ENCODE measurements around the gene EPG5. TPM values are rescaled to one million over a fixed set of nuclear protein-coding genes. Genes with fewer than 3 reads are reported as not detected.

EPG5 gene
- total RNA-seq, 1 experiment from 2014 or later: 4.0 TPM

DNA sequence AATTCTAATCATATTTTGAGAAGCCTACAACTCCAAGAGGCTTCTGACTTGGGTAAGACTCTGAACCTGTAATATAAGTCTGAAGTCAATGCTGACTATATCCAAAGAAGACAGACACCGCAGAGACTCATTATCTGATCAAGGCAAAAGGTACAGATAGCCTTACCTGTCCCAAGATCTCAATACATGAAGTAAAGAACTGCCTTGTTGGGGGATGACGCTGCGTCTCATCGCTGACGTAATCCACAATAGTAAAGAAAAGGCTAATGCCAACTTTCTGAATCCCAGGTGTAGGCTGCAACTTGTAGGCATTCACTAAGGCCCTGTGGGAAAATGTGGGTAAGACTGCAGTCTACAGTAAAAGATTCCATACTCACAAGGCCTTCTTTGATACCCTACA is 79.5 kb downstream of the EPG5 start:
- DNase-seq (ENCODE audit: low read depth): no peak
- in situ Hi-C loops (cut with HindIII; ENCODE audit: low pct_unique_long_range_greater_than_20kb, low sequenced_read_pairs): no loop called here

DNA sequence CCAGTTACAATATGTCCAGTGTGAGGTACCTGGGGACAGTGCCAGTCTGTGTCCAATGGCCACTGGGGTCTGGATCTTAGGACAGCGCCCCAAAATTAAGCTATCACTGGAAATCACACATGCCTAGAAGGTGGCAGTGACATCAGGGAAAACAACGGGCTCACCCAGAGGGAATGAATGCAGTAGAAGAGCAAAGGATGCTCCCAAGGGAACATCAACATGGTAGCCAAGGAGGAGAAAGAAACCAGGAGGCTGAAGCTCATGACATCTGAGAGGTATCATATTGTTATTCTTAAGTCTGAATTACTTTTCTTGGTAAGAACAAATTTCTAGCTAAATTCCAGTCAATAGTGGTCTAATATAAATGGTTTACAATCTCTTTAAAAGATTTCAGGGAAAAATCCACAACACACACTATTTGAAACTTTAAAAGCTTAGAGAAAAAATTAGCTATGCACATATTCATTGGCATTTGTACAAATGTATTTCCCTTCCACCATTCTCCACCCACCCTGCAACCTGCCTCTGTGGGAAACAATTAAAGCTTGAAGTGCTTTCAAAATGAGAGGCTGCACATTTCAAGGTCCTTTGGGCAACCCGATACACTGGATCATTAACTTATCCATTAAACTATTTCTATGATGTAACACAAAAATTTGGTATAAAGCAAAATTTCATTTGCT is 86.1 kb downstream of the EPG5 start:
- in situ Hi-C loops (cut with HindIII; ENCODE audit: low pct_unique_long_range_greater_than_20kb, low sequenced_read_pairs): no loop called here
- no peak for DNase-seq (ENCODE audit: low read depth)

DNA sequence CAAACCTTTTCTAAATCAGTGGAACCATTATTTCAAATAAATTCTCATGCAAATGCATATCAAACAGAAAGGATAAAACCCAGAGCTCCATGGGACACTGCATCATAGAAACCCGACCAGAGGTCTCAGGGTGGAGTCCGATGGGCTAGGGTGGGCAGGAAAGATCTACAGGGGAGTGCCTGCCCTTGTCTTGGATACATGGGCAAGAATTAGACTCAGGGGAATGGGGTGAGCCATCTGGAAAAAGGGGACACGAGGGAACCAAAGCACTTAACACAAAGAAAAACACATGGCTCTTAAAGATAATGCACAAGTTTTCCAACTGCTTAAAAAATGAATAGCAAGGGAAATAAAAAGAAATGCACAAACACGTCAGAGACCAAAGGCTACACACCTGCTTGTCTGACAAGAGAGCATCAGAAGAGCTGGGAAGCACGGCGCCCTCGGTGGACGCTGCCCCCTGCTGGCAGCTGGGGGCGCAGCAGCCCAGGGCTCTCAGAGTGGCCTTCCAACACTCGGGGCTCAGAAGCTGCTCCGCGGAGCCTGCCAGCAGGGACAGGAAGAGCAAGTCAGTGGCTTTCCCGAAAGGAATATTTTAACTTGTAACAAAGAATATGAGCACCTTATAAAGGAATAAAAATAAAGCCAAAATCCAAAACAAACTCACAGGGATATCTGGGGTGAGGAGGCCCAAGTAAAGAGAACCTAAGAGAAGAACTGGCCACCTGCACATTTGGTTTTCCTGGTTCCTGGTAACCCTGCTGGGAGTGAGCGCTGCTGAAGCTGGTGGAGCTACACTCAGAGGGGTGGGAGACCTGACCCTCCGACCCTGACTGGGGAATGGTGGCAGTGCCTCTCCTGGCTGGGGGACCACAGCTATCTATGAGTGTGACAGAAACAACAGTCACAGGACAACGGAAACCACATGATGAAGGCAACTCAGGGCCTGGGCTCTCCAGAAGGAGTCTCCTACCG is 87.2 kb downstream of the EPG5 start:
- DNase-seq (ENCODE audit: low read depth): peak; percentile 36
- in situ Hi-C loops (cut with HindIII; ENCODE audit: low pct_unique_long_range_greater_than_20kb, low sequenced_read_pairs): no loop called here

DNA sequence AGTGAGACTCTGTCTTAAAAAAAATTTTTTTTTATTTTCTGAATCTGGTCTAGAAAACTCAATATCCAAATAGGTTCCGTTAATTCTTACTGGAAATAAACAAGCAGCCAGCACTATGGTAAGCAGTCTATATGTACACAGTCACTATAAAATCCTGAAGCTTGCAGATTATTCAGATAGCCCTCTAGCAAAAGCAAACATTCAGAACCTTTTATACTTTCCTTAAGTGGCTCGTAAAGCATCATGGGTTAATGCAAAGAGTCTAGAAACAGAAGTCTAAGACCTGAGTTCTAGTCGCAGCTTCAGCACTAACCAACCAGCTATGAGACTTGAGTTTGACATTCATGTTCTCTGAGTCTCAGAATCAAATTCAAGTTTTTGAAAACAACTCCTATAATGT is 89.7 kb downstream of the EPG5 start:
- DNase-seq (ENCODE audit: low read depth): no peak
- in situ Hi-C loops (cut with HindIII; ENCODE audit: low pct_unique_long_range_greater_than_20kb, low sequenced_read_pairs): no loop called here

DNA sequence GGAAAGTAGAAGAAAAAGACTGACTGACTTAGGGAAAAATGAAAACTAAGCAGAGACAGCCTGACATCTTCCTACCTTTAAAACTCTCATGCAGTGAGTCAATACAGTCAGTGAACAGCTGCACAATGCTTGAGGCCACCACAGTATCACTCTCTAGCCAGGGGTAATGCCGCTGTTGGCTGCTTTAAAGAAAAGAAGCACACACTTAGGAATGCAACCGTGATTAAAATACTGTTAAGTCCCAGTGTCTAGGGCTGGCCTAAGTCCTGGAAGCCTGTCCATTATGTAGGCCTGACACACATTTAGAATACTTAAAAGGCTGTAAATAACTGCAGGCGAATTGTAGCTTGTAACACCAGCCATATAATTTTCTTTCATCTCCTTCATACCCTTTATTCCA is 91.0 kb downstream of the EPG5 start:
- in situ Hi-C loops (cut with HindIII; ENCODE audit: low pct_unique_long_range_greater_than_20kb, low sequenced_read_pairs): no loop called here
- no peak for DNase-seq (ENCODE audit: low read depth)

DNA sequence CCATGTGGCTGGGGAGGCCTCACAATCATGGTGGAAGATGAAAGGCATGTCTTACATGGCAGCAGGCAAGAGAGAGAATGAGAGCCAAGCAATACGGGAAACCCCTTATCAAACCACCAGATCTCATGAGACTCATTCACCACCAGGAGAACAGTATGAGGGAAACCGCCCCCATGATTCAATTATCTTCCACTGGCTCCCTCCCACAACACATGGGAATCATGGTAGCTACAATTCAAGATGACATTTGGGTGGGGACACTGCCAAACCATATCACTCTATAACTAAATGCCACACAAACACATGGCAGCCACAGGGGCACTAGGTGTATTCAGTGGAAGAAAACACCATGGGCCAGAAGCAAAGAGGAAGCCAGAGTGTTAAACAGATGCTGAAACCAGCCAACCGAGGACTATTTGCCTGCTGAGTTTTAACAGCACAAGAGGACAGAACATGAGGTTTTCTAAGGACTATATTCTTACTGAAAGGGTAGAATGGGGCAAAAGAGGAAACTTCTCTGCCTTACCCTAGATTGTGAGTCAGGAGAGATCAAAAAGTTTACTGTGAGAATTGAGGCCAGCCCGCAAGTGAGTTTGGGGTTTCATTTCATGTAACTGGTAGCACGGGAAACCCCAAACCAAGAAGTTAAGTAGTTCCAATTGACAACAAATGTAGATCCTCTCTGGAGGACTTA is 92.5 kb downstream of the EPG5 start:
- in situ Hi-C loops (cut with HindIII; ENCODE audit: low pct_unique_long_range_greater_than_20kb, low sequenced_read_pairs): no loop called here
- DNase-seq (ENCODE audit: low read depth): no peak

DNA sequence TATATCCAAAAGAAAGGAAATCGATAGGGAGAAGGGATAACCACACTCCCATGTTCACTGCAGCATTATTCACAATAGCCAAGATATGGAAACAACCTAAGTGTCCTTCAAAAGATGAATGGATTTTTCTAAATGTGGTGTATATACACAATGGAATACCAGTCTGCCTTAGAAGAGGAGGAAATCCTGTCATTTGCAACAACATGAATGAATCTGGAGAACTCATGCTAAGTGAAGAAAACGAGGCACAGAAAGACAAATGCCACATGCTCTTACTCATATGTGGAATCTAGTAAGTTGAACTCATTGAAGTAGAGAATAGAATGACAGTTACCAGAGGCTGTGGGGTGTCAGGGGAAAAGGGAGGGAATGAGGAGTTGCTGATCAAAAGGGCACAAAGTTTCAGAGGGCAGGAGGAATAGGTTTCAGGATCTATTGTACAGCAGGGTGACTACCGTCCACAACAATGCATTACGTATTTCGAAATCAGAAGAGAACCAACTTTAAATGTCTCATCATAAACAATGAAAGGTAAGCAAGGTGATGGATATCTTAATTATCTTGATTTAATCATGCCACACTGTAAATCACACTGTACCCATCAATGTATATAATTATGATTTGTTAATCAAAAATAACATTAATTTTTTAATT is 95.6 kb downstream of the EPG5 start:
- in situ Hi-C loops (cut with HindIII; ENCODE audit: low pct_unique_long_range_greater_than_20kb, low sequenced_read_pairs): no loop called here
- no peak for DNase-seq (ENCODE audit: low read depth)

DNA sequence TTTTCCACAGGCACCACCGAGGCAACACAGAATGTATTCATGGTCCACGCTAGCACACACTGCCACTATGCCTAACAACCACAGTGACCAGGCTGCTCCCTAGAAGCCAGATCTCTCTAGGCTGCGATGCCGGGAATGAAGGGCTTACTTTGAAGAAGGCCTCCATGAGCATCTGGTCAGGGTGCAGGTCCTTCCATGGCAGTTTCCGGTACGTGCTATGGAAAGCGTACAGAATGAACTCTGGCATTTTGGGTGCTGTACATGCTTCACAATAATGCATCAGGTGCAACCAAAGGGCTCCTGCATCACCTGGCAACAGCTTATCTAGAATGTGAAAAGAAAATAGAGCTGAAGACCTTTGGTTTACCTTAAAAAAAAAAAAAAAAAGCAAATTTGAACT is 96.7 kb downstream of the EPG5 start:
- in situ Hi-C loops (cut with HindIII; ENCODE audit: low pct_unique_long_range_greater_than_20kb, low sequenced_read_pairs): no loop called here
- no peak for DNase-seq (ENCODE audit: low read depth)

DNA sequence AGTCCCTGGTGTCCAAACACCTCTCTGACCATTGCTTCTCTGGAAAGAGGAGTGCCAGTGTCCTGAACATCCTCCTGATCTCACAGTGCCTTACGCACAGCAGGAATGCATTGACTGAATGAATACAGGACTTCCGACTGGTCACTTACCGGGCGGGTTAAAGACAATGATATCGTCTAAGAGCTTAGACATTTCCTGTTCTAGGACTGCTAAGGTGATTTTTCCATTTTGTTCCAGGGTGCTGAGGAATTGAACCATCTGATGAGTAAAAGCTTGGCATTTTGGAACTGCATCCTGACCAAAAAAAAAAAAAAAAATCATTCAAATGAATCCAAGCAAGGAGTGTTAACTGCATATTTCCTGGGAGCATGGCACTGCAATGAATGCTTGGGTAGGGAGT is 101.7 kb downstream of the EPG5 start:
- in situ Hi-C loops (cut with HindIII; ENCODE audit: low pct_unique_long_range_greater_than_20kb, low sequenced_read_pairs): no loop called here
- DNase-seq (ENCODE audit: low read depth): no peak

DNA sequence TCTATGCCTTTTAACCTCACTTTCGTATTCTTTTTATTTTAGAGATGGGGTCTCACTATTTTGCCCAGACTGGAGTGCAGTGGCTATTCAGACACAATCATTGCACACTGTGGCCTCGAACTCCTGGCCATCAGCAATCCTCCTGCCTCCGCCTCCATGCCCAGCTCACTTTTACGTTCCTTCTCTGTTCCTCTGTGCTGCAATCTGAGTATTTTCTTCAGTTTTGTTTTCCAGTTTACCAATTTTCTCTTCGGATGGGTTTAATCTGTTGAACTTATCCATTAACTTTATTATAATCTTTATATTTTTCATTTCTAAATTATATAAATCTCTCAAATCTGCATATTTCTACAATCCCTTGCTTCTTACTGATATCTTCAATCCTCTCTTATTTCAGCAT is 103.0 kb downstream of the EPG5 start:
- no peak for DNase-seq (ENCODE audit: low read depth)
- in situ Hi-C loops (cut with HindIII; ENCODE audit: low pct_unique_long_range_greater_than_20kb, low sequenced_read_pairs): no loop called here

DNA sequence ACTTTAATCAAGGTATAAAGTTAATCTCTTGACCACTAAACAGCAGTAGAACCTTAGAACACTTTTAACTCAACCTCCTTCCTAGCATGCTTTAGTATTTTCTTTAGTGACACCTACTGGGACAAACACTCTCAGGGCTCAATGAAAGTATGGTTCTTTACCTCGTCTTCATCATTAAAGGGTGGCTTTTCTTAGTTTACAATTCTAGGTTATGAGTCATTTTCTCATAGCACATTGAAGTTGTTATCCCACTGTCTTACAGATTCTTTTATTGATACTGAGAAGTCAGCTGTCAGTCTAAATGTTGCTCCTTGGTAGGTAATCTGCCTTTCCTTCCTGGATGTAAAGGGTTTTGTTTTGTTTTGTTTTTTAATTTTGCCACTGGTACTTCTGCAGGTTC is 103.7 kb downstream of the EPG5 start:
- DNase-seq (ENCODE audit: low read depth): no peak
- in situ Hi-C loops (cut with HindIII; ENCODE audit: low pct_unique_long_range_greater_than_20kb, low sequenced_read_pairs): no loop called here

DNA sequence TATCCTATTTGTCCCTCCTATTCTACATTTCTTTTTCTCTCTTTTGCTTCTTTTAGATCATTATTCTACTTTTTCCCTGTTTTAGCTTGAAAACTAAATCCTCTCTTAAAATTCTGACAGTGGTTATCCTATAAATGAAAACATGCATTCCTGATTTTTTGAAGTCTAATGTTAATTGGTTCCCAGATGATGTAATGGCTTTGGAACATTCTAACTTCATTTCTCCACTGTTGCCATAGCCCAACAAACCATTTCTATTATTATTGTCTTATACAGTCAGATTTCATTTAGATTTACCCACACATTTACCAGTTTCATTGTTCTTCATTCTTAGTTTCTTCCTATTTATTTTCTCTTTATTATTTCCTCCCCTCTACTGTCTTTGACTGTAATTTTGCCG is 105.2 kb downstream of the EPG5 start:
- no peak for DNase-seq (ENCODE audit: low read depth)
- in situ Hi-C loops (cut with HindIII; ENCODE audit: low pct_unique_long_range_greater_than_20kb, low sequenced_read_pairs): no loop called here

DNA sequence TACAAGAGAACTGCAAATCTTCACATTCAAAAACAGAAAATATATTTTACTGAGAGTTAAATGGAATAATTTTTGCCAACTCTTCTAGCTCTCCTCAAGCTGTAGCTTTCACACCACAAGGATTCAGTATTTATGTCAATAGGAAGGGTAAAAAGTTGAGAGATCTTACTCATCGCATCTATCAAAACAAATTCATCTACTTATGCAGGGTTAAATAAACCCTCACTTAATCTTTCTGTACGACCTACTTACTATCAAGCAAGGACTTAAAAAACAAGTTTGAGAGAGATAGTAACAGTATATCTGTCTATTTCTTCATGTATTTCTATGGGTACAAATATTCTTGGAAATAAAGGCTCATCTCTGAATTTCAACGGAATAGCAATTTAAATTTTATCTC is 106.2 kb downstream of the EPG5 start:
- no peak for DNase-seq (ENCODE audit: low read depth)
- in situ Hi-C loops (cut with HindIII; ENCODE audit: low pct_unique_long_range_greater_than_20kb, low sequenced_read_pairs): no loop called here

DNA sequence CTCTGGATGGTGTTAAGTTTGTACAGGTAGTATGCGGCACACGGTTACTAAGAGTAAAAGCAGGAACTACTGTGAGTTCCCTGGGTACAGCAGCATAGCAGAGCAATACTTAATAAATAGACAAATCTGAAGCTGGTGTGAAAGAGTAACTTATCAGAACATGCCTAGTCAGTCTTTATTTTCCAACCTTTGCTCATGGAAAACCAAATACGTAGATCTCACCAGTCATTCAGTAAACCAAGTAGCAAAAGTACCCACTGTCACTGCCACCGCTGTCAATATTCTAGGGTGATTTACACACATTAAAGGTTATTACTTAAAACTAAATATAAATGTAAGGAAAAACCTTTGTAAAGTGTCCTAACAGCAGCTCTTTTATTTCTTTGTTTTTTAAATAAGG is 106.6 kb downstream of the EPG5 start:
- in situ Hi-C loops (cut with HindIII; ENCODE audit: low pct_unique_long_range_greater_than_20kb, low sequenced_read_pairs): no loop called here

DNA sequence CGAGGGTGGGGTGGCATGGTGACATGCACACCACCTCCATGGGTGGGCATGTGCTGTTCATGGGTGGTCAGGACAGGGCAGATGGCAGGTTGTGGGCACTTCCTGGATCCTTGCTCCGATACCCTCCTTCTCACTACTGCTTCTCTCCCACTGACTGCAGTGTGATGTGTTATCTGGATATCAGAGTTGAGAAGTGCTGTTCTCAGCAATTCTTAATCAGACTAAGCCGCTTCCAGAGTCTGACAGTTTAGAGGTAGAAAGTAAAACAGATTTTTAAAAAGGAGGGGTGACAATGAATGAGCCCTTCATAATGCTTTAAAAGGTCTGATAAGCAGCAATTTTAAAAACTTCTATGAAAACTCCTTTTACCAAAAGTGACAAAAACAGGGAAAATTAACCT is 107.8 kb downstream of the EPG5 start:
- no peak for DNase-seq (ENCODE audit: low read depth)
- in situ Hi-C loops (cut with HindIII; ENCODE audit: low pct_unique_long_range_greater_than_20kb, low sequenced_read_pairs): no loop called here

More for the DNA sequence above, 106.6 kb downstream of the EPG5 start:
- DNase-seq (ENCODE audit: low read depth): no peak

DNA sequence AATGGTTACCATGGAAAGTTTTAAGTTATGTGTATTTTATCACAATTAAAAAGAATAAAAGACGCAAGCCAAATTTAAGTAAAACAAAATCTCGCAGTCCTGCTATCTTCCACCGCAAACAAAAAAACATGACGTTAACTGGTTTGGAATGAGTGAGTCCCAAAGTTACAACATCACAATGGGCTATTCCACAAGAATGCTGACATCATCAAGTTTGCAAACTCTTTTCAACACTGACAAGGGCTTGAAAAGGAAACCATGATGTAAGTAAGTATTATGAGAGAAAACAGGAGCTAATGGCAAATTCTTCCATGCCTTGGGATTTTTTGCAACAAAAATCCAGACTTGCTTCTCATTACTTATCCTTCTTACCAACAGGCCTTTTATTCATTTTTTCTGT is 110.6 kb downstream of the EPG5 start:
- in situ Hi-C loops (cut with HindIII; ENCODE audit: low pct_unique_long_range_greater_than_20kb, low sequenced_read_pairs): no loop called here
- no peak for DNase-seq (ENCODE audit: low read depth)

DNA sequence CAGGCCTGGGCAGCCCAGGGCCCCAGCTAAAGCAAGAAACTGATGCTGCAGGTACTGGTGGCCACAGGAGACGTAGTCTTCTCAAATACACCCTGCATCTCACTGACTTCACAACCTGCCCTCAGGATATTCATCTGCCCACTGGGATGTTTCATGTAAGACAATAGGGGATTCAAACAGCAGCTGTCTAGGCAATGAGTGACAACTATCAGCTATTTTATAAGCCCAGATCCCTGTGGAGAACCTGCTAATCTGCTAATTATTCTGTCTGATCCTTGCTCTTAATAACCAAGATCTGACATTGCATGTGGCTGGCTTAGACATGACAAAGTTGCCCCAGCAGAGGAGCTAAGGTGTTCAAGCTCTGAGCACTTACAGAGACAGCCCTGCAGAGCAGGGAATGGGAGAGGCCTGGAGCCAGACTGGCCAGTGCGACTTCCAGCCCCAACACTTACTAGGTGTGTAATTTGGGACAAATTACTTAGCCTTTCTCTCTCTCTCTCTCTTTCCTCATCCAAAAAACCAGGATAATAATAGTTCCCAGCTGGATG is 113.0 kb downstream of the EPG5 start:
- in situ Hi-C loops (cut with HindIII; ENCODE audit: low pct_unique_long_range_greater_than_20kb, low sequenced_read_pairs): no loop called here
- no peak for DNase-seq (ENCODE audit: low read depth)

DNA sequence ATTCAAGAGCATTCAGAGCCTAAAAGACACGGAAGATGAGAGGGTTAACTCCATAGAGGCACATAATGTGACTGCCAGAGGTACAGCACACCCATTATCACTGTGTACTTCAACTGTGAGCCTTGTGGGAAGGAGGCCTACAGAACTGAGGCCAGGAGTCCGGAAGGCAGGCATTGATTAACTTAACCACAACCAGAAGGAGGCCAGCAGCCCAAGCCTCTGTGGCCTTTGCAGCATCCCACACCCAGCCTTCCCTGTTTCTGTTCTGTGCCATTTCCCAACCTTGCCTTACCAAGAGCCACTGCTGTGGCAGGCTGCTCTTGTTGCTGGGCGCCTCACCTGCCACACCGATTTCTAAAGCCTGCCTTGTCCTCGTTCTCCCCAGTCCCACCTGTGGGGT is 114.5 kb downstream of the EPG5 start:
- in situ Hi-C loops (cut with HindIII; ENCODE audit: low pct_unique_long_range_greater_than_20kb, low sequenced_read_pairs): no loop called here
- DNase-seq (ENCODE audit: low read depth): no peak

Measured in Caki2 (cell line).